Measurements from ENCODE around the gene SLC35F2.
"Not testable (repeated sequence)": the region's sequence is repeated elsewhere in the genome, so short reads cannot be mapped to it uniquely, and the experiment has no call there.

Gene SLC35F2

GRCh38 chr11:107858217-107859070 is at the start of gene SLC35F2:
Gene SLC35F2, minus strand, starts transcription at chr11:107858787. Its CDS starts 20 bp downstream, at chr11:107858767.
- TF ChIP-seq ZNF274 (IDR thresholded peaks at IDR 0.05; ENCODE audit: low read depth, low read length), result no peak
- peak within 1 kb of the TSS; percentile 85 for H3K4me3 ChIP-seq (ENCODE audit: low read length)

- no peak for TF ChIP-seq ZNF274 (IDR thresholded peaks at IDR 0.05; ENCODE audit: low read depth, low read length)
- H3K4me3 ChIP-seq (ENCODE audit: low read length), result no peak overlapping the region
Measured at GRCh38 chr11:107908211-107908610, 49.6 kb upstream of the SLC35F2 start.

GRCh38 chr11:107898270-107898669 is 39.7 kb upstream of the SLC35F2 start:
- H3K4me3 ChIP-seq (ENCODE audit: low read length), result no peak overlapping the region
- TF ChIP-seq ZNF274 (IDR thresholded peaks at IDR 0.05; ENCODE audit: low read depth, low read length), result no peak

- TF ChIP-seq ZNF274 (IDR thresholded peaks at IDR 0.05; ENCODE audit: low read depth, low read length), result no peak
Measured at GRCh38 chr11:107882095-107882820, 23.7 kb upstream of the SLC35F2 start.

GRCh38 chr11:107881471-107881870 is 22.9 kb upstream of the SLC35F2 start:
- H3K4me3 ChIP-seq (ENCODE audit: low read length), result not testable (repeated sequence)

More at GRCh38 chr11:107882095-107882820, 23.7 kb upstream of the SLC35F2 start:
- H3K4me3 ChIP-seq (ENCODE audit: low read length), result no peak overlapping the region

- TF ChIP-seq ZNF274 (IDR thresholded peaks at IDR 0.05; ENCODE audit: low read depth, low read length), result no peak
- no peak overlapping the region for H3K4me3 ChIP-seq (ENCODE audit: low read length)
Measured at GRCh38 chr11:107876141-107876540, 17.6 kb upstream of the SLC35F2 start.

- no peak for TF ChIP-seq ZNF274 (IDR thresholded peaks at IDR 0.05; ENCODE audit: low read depth, low read length)
- no peak overlapping the region for H3K4me3 ChIP-seq (ENCODE audit: low read length)
Measured at GRCh38 chr11:107864591-107864990, 6.0 kb upstream of the SLC35F2 start.

GRCh38 chr11:107860688-107861087 is 2.1 kb upstream of the SLC35F2 start:
- H3K4me3 ChIP-seq (ENCODE audit: low read length), result no peak overlapping the region
- no peak for TF ChIP-seq ZNF274 (IDR thresholded peaks at IDR 0.05; ENCODE audit: low read depth, low read length)

GRCh38 chr11:107860240-107860620 is 1.6 kb upstream of the SLC35F2 start:
- not testable (repeated sequence) for H3K4me3 ChIP-seq (ENCODE audit: low read length)

- TF ChIP-seq ZNF274 (IDR thresholded peaks at IDR 0.05; ENCODE audit: low read depth, low read length), result no peak
- peak overlapping the region; percentile 85 for H3K4me3 ChIP-seq (ENCODE audit: low read length)
Measured at GRCh38 chr11:107859459-107860239, 1.1 kb upstream of the SLC35F2 start.

- no peak for TF ChIP-seq ZNF274 (IDR thresholded peaks at IDR 0.05; ENCODE audit: low read depth, low read length)
Measured at GRCh38 chr11:107857550-107858216, 904 bp downstream of the SLC35F2 start.

GRCh38 chr11:107856981-107857517 is 1.5 kb downstream of the SLC35F2 start:
- peak overlapping the region; percentile 85 for H3K4me3 ChIP-seq (ENCODE audit: low read length)
- TF ChIP-seq ZNF274 (IDR thresholded peaks at IDR 0.05; ENCODE audit: low read depth, low read length), result no peak

More at GRCh38 chr11:107857550-107858216, 904 bp downstream of the SLC35F2 start:
- peak overlapping the region; percentile 85 for H3K4me3 ChIP-seq (ENCODE audit: low read length)

GRCh38 chr11:107856180-107856980 is 2.2 kb downstream of the SLC35F2 start:
- H3K4me3 ChIP-seq (ENCODE audit: low read length), result peak overlapping the region; percentile 85
- TF ChIP-seq ZNF274 (IDR thresholded peaks at IDR 0.05; ENCODE audit: low read depth, low read length), result no peak

Measured in GM08714 (cell line).